DOHH2 (cell line): ENCODE data around the gene PLXNB3.

ENCODE experiments used
- CTCF ChIP-seq: fragments of 200-600 bp; sonication (generic); IDR thresholded peaks from one replicate; pipeline ENCODE4 v1.5.1; 2014; ENCODE audit warnings: antibody characterized with exemption, mild to moderate bottlenecking, low read depth, low read length; ENCODE audit not compliant: poor library complexity, severe bottlenecking
- EZH2phosphoT487 ChIP-seq: fragments of 200-600 bp; sonication (generic); IDR thresholded peaks from 2 replicates; pipeline ENCODE4 v1.6.1; 2017; ENCODE audit warnings: borderline replicate concordance, mild to moderate bottlenecking, antibody characterized with exemption, low read length, moderate library complexity, mixed read lengths

- TF ChIP-seq CTCF, result no peak
- TF ChIP-seq EZH2phosphoT487, result no peak
These were observed 36.7 kb upstream of the PLXNB3 start for GRCh38 chrX:153727123-153727931.
